Measurements from ENCODE around the gene SLC9A9. TPM values are rescaled to one million over a fixed set of nuclear protein-coding genes. Genes with fewer than 3 reads are reported as not detected.

Gene SLC9A9
- total and polyA plus RNA-seq, 2 donors from 2014 or later = 3.7 to 16.5 TPM

DNA sequence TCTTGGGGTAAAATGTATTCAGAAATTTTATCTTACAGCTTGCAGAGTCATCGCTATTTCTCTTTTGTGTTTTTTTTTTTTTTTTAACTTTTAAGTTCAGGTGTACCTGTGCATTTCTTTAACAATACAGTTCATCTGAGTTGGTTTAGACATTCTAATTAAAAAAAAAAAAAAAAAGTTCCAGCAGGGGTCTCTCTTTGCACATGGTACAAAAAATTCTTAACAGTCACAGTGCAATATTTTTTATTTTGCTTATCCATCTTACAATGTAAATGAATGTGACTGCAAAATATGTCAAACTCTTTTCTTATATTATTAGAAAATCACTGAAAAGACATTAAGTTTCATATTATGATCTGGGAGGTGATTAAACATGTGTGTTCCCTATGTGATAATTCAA lies 47.5 kb upstream of the SLC9A9 start:
- Histone ChIP-seq H3K4me3 (ENCODE audit: low read length in 3 of 3) (no peak overlapping the region), H3K27ac (ENCODE audit: low read depth in 2 of 2, low read length in 2 of 2) (no peak overlapping the region), H3K27me3 (ENCODE audit: control insufficient read depth, insufficient read depth, low read length) (no peaks in the 10 kb centered on the region), H3K4me1 (ENCODE audit: control insufficient read depth in 2 of 3, insufficient read depth in 2 of 3, low read depth in 1 of 3, low read length in 3 of 3) (no peaks in the 10 kb centered on the region), H3K9ac (ENCODE audit: low read length in 3 of 3) (no peak overlapping the region), H3K36me3 (ENCODE audit: control insufficient read depth in 2 of 3, insufficient read depth in 3 of 3, low read length in 3 of 3) (no peaks in the 10 kb centered on the region), H3K9me3 (ENCODE audit: control insufficient read depth in 2 of 3, insufficient read depth in 1 of 3, low read length in 3 of 3) (no peaks in the 10 kb centered on the region)
- TF ChIP-seq, protein P1, sequence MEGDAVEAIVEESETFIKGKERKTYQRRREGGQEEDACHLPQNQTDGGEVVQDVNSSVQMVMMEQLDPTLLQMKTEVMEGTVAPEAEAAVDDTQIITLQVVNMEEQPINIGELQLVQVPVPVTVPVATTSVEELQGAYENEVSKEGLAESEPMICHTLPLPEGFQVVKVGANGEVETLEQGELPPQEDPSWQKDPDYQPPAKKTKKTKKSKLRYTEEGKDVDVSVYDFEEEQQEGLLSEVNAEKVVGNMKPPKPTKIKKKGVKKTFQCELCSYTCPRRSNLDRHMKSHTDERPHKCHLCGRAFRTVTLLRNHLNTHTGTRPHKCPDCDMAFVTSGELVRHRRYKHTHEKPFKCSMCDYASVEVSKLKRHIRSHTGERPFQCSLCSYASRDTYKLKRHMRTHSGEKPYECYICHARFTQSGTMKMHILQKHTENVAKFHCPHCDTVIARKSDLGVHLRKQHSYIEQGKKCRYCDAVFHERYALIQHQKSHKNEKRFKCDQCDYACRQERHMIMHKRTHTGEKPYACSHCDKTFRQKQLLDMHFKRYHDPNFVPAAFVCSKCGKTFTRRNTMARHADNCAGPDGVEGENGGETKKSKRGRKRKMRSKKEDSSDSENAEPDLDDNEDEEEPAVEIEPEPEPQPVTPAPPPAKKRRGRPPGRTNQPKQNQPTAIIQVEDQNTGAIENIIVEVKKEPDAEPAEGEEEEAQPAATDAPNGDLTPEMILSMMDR (IDR thresholded peaks at IDR 0.05; ENCODE audit: borderline replicate concordance, extremely low read depth, insufficient read depth) = no peak
- FAIRE-seq (no peak), DNase-seq (peak in 1 of 5 donors; percentile 27)
- intact Hi-C loops (cut with DNase I) = no loop called here

DNA sequence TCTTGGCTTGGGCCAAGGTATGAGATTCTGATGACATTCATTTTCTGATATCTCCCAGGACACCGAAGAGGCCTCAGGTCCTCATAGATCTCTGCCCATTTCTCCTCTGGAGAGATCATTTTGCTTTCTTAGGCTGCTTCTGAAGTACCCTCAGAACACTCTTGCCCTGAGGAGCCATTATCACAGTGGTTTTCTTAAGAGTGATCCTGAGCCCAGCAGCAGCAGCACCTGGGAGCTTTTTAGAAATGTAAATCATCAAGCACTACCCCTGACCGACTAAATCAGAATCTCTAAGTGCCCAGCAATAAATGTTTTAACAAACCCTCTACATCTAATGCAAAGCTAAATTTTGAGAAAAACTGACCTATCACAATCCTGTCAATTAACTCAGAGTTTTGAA lies 40.6 kb upstream of the SLC9A9 start:
- FAIRE-seq (no peak), DNase-seq (no peak)
- TF ChIP-seq, protein P1 (IDR thresholded peaks at IDR 0.05; ENCODE audit: borderline replicate concordance, extremely low read depth, insufficient read depth) = no peak
- intact Hi-C loops (cut with DNase I) = no loop called here
- H3K9me3 ChIP-seq (ENCODE audit: control insufficient read depth in 2 of 3, insufficient read depth in 1 of 3, low read length in 3 of 3) = no peaks in the 10 kb centered on the region
- no peaks in the 10 kb centered on the region for H3K27me3 ChIP-seq (ENCODE audit: control insufficient read depth, insufficient read depth, low read length)
- H3K27ac ChIP-seq (ENCODE audit: low read depth in 2 of 2, low read length in 2 of 2) = no peak overlapping the region
- no peaks in the 10 kb centered on the region for H3K4me1 ChIP-seq (ENCODE audit: control insufficient read depth in 2 of 3, insufficient read depth in 2 of 3, low read depth in 1 of 3, low read length in 3 of 3)
- H3K36me3 ChIP-seq (ENCODE audit: control insufficient read depth in 2 of 3, insufficient read depth in 3 of 3, low read length in 3 of 3) = no peaks in the 10 kb centered on the region
- no peak overlapping the region for H3K4me3 ChIP-seq (ENCODE audit: low read length in 3 of 3)
- H3K9ac ChIP-seq (ENCODE audit: low read length in 3 of 3) = no peak overlapping the region

DNA sequence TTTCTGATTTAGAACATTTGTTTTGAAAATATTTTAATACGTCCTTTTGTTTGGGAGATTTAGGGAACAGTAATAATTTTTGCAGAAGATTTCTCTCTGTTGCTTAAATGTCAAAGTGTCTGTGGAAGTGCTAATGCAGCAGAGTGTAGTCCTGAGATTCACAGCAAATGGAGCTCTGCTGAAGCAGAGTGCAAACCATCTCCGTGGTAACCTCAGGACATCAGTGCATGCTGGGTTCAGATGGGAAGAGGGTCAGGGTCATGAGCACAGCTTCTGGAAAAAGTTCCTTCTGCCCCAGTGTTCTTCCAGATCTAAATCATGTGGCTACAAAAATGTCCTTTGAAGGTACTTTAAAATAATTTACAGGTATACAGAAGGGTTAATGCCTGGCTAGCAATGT lies 39.9 kb upstream of the SLC9A9 start:
- no peaks in the 10 kb centered on the region for H3K27me3 ChIP-seq (ENCODE audit: control insufficient read depth, insufficient read depth, low read length)
- H3K4me3 ChIP-seq (ENCODE audit: low read length in 3 of 3) = no peak overlapping the region
- FAIRE-seq = no peak
- TF ChIP-seq, protein P1 (IDR thresholded peaks at IDR 0.05; ENCODE audit: borderline replicate concordance, extremely low read depth, insufficient read depth) = no peak
- no peak overlapping the region for H3K9ac ChIP-seq (ENCODE audit: low read length in 3 of 3)
- H3K9me3 ChIP-seq (ENCODE audit: control insufficient read depth in 2 of 3, insufficient read depth in 1 of 3, low read length in 3 of 3) = no peaks in the 10 kb centered on the region
- H3K27ac ChIP-seq (ENCODE audit: low read depth in 2 of 2, low read length in 2 of 2) = no peak overlapping the region
- H3K4me1 ChIP-seq (ENCODE audit: control insufficient read depth in 2 of 3, insufficient read depth in 2 of 3, low read depth in 1 of 3, low read length in 3 of 3) = no peaks in the 10 kb centered on the region
- DNase-seq = no peak
- no peaks in the 10 kb centered on the region for H3K36me3 ChIP-seq (ENCODE audit: control insufficient read depth in 2 of 3, insufficient read depth in 3 of 3, low read length in 3 of 3)
- intact Hi-C loops (cut with DNase I) = no loop called here

DNA sequence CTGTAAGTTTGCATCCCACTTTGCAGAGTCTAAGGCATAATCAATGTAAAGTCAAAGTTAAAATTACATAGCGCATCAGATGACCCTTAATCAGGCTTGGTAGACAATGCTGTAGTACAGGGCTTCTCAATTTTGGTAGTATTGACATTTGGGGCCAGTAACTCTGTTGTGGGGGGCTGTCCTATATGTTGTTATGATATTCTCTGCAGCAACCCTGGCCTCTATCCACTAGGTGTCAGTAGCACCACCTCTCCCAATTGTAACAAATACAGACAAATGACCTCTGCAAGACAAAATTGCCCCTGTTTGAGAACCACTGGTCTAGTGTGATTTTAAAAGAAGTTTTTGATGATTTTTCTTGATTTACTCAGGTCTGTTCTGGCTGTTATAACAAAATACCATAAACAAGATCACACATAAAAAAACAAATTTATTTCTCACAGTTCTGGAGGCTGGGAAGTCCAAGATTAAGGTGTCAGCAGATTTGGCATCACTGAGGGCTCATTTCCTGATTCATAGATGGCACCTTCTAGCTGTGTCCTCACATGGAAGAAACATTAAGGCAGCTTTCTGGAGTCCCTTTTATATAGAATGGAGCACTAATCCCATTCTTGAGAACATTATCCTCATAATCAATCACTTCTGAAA lies 37.6 kb upstream of the SLC9A9 start:
- Histone ChIP-seq H3K9ac (ENCODE audit: low read length in 3 of 3) (no peak overlapping the region), H3K36me3 (ENCODE audit: control insufficient read depth in 2 of 3, insufficient read depth in 3 of 3, low read length in 3 of 3) (no peaks in the 10 kb centered on the region), H3K27me3 (ENCODE audit: control insufficient read depth, insufficient read depth, low read length) (no peaks in the 10 kb centered on the region), H3K4me1 (ENCODE audit: control insufficient read depth in 2 of 3, insufficient read depth in 2 of 3, low read depth in 1 of 3, low read length in 3 of 3) (no peaks in the 10 kb centered on the region), H3K4me3 (ENCODE audit: low read length in 3 of 3) (no peak overlapping the region), H3K27ac (ENCODE audit: low read depth in 2 of 2, low read length in 2 of 2) (no peak overlapping the region), H3K9me3 (ENCODE audit: control insufficient read depth in 2 of 3, insufficient read depth in 1 of 3, low read length in 3 of 3) (no peaks in the 10 kb centered on the region)
- DNase-seq (peak in 3 of 5 donors; percentile 22 to 52 (median 26)), FAIRE-seq (no peak)
- intact Hi-C loops (cut with DNase I) = no loop called here
- TF ChIP-seq, protein P1 (IDR thresholded peaks at IDR 0.05; ENCODE audit: borderline replicate concordance, extremely low read depth, insufficient read depth) = peak; percentile 44
